Measurements from ENCODE around the gene CTNNBL1.

DNA sequence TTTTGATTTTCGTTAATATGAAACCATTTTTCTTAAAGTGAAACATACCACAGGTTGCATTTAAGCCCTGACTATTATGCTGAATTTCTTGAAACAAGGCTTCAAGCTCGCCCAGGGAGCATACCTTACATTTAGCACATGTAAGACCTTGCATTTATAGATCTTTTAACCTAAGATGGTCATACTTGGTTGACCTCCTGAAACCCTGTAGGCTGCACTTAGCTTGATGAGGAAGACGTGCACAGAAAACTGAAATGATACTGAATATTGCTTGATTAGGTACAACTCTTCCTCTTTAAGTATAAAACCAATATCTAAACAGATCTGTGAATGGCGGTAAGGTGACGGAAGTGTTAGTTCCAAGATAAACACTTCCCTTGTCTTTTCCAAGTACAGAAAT lies 82.2 kb downstream of the CTNNBL1 start:
- TF ChIP-seq POLR2A (IDR thresholded peaks at IDR 0.05): no peak
- TF ChIP-seq, protein P1, sequence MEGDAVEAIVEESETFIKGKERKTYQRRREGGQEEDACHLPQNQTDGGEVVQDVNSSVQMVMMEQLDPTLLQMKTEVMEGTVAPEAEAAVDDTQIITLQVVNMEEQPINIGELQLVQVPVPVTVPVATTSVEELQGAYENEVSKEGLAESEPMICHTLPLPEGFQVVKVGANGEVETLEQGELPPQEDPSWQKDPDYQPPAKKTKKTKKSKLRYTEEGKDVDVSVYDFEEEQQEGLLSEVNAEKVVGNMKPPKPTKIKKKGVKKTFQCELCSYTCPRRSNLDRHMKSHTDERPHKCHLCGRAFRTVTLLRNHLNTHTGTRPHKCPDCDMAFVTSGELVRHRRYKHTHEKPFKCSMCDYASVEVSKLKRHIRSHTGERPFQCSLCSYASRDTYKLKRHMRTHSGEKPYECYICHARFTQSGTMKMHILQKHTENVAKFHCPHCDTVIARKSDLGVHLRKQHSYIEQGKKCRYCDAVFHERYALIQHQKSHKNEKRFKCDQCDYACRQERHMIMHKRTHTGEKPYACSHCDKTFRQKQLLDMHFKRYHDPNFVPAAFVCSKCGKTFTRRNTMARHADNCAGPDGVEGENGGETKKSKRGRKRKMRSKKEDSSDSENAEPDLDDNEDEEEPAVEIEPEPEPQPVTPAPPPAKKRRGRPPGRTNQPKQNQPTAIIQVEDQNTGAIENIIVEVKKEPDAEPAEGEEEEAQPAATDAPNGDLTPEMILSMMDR (IDR thresholded peaks at IDR 0.05): no peak

Data from stomach (tissue), 4 donors.